ENCODE results near the gene CDK7.

Gene CDK7

DNA sequence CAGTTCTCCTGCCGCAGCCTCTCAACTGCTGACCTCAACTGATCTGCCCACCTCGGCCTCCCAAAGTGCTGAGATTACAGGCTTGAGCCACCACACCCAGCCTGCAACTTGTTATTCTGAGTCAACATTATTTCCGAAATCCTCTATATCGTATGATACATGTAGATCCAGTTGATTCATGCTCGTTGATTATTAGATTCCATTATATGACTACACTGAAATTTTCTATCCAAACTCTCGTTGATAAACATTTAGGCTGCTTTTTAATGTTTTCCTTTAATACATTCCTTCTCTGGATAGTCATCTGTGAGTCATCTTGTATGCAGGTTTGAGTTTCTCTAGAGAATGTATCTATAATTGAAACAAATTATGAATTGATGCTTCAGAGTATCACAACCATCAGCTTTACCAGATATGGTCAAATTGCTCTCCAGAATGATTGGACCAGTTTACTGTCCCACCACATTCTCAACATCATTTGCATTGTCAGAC, 4.1 kb downstream of the CDK7 start:
- DNase-seq = peak; percentile 84

DNA sequence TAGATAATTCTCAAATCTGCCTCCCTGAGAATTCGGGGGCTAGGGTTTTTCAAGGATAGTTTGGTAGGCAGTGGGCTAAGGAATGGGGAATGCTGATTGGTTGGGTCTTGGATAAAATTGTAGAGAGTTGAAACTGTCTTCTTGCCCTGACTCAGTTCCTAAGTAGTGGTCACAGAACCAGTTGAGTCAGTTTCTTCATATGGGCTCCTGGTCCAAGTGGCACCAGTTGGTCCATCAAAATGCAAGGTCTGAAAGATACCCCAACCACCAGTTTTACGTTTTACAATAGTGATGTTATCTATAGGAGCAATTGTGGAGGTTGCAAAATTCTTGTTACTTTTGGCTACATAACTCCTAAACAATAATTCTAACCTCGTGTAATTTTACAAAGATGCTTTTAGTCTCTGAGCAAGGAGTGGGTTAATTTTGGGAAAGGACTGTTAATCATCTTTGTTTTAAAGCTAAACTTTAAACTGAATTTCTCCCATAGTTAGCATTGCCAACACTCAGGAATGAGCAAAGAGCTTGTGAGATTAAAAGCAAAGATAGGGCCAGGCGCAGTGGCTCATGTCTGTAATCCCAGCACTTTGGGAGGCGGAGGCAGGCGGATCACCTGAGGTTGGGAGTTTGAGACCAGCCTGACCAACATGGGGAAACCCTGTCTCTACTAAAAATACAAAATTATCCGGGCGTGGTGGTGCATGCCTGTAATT, 7.7 kb downstream of the CDK7 start:
- DNase-seq = no peak

DNA sequence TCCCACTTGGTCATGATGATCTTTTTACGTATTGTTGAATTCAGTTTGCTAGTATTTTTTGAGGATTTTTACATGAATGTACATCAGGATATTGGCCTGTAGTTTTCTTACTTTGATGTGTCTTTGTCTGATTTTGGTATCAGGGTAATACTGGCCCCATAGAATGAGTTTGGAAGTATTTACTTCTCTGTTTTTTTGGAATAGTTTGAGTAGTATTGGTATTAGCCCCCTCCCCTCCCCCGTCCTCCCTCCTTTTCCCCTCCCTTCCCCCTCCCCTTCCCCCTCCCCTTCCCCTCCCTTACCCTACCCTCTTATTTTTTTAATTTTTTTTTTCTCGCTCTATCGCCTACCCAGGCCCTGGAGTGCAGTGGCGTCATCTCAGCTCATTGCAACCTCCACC, 10.3 kb downstream of the CDK7 start:
- DNase-seq = no peak

DNA sequence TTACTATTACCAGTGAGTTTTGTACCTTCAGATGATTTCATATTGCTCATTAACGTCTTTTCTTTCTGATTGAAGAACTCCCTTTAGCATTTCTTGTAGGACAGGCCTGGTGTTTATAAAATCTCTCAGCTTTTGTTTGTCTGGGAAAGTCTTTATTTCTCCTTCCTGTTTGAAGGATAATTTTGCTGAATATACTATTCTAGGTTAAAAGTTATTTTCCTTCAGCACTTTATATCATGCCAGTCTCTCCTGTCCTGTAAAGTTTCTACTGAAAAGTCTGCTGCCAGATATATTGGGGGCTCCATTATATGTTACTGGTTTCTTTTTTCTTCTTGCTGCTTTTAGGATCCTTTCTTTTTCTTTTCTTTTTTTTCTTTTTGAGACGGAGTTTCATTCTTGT, 13.3 kb downstream of the CDK7 start:
- DNase-seq = no peak

DNA sequence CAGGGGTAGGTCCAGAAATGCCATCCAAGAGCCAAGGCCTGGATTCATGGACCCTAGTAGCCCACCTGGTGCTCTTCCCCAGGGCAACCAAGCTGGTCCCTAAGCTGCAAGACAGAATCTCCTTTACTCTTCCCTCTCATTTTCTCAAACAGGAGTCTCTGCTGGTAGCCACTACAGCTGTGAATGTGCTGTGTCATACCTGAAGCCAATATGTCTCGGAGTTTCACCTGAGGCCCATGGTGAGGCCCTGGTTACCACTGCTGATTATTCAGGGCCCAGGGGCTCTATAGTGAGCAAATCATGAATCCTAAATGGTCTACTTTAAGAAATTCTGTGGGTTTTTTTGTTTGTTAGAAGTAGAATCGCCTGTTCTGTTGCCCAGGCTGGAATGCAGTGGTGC, 15.9 kb downstream of the CDK7 start:
- no peak for DNase-seq

DNA sequence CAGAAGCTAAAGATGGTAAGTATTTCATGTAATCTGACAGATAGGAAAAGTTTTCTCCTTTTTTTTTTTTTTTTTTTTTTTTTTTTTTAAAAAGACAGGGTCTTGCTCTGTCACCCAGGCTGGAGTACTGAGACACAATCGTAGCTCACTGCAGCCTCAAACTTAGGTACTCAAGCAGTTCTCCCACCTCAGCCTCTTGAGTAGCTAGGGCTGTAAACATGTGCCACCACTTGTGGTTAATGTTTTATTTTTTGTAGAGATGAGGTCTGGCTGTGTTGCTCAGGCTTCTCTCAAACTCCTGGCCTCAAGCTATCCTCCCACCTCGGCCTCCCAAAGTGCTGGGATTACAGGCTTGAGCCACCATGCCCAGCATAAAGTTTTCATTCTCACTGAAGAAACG, 17.8 kb downstream of the CDK7 start:
- DNase-seq = no peak

DNA sequence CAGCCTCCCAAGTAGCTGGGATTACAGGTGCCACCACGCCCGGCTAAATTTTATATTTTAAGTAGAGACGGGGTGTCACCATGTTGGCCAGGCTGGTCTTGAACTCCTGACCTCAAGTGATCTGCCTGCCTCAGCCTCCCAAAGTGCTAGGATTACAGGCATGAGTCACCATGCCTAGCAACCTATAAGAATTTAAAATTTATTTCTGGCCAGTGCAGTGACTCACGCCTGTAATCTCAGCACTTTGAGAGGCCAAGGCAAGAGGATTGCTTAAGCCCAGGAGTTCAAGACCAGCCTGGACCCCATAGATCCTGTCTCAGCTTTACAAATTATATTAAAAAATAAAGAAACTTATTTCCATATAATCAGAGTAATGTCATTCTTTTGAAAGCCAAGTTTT, 21.3 kb downstream of the CDK7 start:
- peak; percentile 39 for DNase-seq

DNA sequence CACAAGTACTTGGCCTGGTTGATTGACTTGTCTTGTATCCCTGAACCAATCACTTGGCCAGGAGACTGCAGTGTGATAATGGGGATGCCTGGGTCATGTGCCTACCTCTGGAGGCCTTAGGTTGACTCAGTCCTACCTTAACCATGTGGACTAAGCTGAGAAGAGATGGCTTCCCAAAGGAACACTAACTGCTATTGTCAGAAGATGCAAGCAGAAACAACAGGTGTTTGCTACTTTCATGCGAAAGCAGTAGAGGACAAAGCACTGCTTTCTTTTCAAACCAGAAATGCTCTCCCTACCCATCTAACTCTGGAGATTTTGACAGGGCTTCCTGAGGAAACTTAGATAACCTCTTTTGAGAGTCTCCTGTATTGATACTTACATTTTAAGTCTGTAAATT, 22.9 kb downstream of the CDK7 start:
- no peak for DNase-seq

DNA sequence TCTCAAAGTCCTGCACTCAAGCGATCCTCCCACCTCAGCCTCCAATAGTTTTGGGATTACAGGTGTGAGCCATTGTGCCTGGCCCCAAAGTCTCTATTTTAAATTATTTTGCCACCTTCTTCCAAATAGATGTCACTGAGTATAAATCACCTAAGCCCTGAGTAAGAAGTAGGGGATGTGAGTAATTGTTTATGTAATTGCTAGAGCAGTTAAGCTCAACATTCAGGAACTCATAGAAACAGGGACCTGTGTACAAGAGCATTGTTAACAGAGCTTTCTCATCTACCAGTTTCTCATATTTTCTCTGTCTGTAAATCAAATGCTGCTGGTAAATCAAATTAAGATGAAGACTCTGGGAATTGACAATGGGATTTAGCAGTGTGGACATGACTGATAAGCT, 26.3 kb downstream of the CDK7 start:
- DNase-seq = no peak

DNA sequence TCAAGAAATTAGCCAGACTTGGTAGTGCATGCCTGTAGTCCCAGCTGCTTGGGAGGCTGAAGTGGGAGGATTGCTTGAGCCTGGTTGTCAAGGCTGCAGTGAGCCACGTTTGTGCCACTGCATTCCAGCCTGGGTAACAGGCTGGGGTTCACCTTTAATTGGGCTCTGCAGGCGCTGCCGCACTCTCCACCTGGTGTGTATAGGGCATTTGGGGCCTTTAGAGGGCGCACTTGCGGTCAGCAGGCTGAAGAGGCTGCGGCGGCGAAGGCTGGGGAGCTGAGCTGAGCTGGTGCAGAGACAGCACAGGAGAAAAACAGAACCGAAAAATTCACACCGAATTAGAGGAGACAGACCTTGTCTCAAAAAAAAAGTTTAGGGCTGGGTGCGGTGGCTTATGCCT, 31.2 kb downstream of the CDK7 start:
- DNase-seq = no peak

DNA sequence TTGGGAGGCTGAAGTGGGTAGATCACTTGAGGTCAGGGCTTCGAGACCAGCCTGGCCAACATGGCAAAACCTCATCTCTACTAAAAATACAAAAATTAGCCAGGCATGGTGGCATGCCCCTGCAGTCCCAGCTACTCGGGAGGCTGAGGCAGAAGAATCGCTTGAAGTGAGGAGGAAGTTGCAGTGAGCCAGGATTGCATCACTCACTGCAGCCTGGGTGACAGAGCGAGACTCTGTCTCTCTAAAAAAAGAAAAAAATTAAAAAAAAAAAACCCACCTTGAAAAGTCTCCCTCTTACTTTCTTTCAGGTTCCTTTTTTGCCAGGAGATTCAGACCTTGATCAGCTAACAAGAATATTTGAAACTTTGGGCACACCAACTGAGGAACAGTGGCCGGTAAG, 34.2 kb downstream of the CDK7 start:
- no peak for DNase-seq

DNA sequence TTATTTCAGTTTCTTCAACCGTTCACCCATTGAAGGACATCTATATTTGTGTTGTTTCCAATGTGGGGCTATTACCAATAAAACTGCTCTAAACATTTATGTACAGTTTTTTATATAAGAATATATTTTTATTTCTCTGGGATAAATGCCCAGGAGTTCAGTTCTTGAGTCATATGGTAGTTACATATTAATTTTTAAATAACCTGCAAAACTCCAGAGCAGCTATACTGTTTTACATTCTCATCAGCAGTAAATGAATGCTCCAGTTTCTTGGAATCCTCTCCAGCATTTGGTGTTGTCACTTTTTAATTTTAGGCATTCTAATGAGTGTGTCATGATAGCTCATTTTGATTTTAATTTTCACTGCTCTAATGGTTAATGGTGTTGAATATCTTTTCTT, 36.2 kb downstream of the CDK7 start:
- no peak for DNase-seq

DNA sequence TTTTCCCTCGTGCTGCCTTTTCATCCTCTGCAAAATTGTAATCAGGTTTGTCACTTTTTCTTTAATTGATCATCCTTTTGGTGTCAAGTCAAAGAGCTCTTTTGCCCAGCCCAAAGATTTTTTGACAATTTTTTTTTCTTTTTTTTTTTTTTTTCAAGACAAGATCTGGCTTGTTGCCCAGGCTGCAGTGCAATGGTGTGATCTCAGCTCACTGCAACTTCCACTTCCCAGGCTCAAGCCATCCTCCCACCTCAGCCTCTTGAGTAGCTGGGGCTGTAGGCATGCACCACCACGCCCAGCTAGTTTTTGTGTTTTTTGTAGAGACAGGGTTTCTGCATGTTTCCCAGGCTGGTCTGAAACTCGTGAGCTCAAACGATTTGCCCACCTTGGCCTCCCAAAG, 36.7 kb downstream of the CDK7 start:
- DNase-seq = peak; percentile 72

DNA sequence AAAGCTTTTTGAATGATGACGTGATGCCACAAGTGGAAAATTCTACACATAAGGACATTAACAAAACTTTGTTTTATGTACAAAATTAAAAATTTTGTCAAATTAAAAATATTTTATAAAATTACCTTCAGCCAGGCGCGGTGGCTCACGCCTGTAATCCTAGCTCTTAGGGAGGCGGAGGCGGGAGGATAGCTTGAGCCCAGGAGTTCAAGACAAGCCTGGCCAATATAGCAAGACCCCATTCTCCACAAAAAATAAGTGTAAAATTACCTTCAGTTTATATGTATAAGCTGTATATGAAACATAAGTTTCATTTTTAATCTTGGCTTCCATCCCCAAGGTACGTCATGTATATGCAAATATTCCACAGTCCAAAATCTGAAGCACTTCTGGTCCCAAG, 40.9 kb downstream of the CDK7 start:
- no peak for DNase-seq

DNA sequence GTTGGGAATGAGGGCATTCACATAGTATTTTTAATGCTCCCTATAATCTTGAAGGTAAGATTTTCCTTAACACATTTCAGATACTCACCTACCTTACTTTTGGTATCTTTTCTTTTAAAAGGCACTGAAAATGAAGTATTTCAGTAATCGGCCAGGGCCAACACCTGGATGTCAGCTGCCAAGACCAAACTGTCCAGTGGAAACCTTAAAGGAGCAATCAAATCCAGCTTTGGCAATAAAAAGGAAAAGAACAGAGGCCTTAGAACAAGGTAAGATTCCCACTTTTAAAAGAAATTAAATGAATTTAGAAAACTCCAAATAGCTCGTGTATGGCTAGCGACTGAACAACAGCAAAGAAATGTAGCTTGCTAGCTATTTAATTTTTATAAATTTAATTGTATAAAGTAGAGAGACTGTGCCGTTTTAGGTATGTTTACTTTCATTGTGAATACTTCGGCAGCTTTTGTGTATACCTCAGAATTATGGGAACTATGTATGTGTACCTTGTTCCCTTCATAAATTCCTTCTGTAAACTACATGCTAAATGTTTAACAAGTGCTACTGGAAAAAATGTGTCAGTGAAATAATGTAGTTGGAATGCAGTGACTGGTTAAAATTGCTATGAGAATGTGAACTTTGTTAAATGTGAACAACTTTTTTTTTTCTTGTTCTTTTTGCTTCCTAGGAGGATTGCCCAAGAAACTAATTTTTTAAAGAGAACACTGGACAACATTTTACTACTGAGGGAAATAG, 41.9 kb downstream of the CDK7 start:
- DNase-seq = peak; percentile 20

DNA sequence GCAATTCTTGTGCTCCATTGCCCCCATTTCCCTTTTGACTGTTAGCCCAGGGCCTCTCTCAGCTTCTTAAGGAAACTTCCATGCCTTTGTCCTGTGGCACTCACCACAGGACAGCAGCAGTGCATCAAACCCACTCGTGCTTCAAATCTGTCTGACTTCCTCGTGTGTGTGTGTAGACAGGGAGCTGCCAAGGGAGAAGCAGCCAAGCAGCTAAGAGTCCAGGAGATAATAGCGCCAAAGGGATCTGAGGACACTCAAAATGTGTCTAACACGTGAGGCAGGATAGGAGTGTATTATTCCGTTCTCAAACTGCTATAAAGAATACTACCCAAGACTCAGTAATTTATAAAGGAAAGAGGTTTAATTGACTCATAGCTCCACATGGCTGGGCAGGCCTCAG, 44.8 kb downstream of the CDK7 start:
- DNase-seq = no peak

DNA sequence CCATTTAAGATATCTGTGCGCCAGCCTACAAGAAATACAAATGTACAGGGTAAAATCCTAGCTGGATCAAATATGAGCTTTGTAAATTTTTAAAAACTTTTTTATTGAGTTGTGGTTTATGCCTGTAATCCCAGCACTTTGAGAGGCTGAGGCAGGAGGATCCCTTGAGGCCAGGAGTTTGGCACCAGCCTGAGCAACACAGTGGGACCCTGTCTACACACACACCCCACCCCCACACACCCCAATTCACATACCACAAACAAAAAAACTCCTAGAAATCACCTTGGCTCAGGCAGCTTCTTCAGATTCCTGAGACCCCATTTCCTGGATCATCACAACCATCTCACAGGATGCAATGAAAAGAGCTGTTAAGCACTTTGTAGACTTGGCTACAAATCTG, 46.4 kb downstream of the CDK7 start:
- DNase-seq = no peak

DNA sequence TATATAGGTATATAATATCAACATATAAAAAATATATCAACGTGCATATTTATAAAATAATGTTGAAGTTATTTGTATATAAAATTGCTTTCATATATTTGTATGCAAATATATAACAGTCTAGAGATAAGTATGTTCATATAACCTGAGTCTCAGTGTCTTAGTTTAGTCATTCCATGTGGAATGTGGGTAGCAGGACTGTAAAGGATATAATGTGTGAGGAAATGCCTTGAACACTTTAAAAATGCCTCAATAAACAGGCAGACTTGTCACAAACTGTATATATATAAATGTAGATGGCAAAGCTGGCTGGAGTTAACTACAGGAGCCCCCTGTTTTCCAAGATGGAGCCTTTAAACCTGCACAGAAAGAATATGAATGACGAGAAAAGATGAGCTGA, 49.5 kb downstream of the CDK7 start:
- no peak for DNase-seq

DNA sequence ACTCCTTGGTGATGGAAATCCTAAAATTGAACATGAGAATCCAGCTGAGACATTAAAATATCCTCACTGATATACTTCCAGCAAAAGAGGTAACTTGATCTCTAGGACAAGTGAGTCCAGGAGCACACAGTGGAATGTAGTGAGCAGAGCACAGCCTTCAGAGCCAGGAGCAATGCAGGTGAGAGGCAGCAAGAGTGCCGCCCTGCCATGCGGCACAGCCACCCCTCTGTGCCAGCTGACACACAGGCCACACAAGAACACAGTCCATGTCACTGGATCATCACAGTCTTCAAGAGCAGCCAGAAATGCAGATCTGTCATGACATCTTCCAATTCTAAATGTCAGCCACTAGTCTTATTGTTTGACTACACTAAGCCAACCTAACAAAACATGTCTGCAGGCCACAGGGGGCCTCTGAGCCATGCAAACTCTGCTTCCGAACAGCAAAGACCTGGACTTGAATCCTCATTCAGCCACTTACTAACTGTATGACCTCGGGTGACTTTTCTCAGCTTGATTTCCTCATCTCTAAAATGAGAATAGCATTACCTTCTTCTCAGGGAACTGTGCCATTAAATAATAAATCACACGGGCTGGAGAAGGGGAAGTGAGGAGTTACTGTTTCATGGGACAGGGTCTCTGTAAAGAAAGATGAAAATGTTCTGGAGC, 50.9 kb downstream of the CDK7 start:
- DNase-seq = no peak

DNA sequence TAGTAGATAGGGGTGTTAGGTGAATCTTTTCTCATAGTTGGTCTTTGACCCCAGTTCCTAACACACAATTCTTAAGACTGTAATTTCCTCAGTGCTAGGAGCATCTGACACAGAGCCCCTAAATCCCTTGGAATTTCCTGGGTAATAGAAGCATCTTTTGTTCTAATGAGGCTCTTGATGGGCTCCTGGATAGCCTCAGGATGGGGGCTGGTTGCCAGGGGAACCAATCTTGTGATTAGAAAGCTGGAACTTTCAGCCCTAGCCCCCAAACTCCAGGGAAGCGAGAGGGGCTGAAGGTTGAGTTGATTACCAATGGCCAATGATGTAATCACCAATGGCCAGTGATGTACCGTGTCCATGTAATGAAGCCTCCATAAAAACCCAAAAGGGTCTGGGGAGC, 53.4 kb downstream of the CDK7 start:
- no peak for DNase-seq

DNA sequence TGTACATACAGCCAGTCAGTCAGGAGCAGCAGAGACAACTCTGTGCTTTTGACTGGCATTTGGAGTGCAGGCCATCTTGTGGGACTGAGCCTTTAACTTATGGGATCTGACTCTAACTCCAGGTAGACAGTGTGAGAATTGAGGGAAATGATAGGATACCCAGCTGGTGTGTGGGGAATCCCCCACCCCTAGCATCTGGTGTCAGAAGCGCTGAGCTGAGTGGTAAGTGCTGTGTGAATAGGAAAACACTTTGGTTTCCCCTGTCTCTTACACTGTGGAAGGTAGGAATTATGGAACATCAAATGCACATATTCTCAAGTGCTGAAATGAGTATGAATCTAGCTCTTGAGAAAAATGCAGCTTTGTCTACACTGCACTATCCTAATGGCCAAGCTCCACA, 54.0 kb downstream of the CDK7 start:
- DNase-seq = no peak

DNA sequence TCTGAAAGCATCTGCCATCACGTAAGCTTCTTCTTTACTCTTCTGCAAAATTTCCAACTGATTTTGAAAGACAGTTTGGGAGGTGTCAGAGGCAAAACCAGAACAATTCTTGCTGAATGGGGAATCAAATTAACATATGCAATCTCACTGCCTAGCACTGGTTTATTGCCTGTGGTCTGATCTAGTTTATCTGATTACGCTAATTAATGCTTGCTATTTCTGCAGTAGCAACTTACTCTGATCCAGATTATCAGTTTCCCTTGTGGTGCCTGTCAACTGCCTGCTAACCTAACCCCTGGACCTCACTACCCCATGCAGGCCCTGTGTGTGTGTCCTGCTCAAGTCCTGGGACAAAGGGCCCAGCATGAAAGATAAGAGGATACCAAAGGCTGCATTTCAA, 57.6 kb downstream of the CDK7 start:
- no peak for DNase-seq

DNA sequence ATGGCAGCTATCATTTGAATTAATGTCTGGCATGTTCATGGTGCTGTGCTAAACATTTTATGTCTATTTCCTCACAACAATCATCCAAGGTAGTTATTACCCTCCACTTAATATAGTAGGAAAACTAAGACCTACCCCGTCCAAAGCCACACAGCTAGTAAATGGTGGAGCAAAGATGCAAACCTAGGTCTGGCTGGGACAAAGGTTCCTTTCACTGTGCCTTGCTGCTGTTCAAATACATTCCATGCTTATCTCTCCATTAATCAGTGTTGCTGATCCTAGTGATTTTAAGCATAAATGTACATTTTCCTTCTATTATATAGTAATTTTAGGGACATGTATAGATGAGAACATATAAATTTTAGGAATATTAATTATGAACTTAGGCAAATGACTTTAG, 59.2 kb downstream of the CDK7 start:
- DNase-seq = no peak

DNA sequence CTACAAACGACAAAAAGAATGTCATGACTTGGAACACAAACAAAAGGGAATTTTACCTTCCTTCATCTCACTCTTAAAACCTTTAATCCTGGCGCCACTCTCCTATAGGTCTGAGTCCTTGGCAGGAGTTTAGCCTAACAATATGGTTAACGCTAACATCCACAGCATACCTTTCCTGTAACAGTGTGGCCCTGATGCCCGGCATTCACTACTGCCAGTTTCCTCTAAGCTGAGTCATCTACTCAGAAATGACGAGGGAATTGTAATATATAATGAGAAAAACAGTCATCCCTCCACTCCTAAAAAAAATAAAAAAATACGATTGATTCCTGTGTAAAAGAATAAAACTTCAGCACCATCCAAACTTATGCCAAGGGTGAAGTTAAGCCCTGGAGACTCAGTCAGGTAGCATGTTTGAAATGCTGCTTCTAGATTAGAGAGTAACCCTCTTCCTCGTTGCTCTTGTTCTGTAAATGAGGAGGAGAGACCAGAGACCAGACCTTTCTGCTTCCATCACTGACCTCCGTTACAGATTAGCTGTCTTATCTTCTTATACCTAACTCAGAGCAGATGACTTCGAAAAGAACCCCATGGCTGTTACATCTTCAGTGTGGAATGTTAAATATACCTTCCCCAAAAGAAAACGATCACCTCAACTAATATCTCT, 60.5 kb downstream of the CDK7 start:
- peak; percentile 60 for DNase-seq
